Measurements from ENCODE around the gene RAD51B. TPM values are rescaled to one million over a fixed set of nuclear protein-coding genes. Genes with fewer than 3 reads are reported as not detected.

Gene RAD51B
- total and polyA plus RNA-seq, 2 of the 13 experiments (the other 11 are each of a cell fraction or from before 2014, with no cell fraction given), result 7.0 to 9.5 TPM

- no peak for TF ChIP-seq KDM6A (CRISPR knock-in tag; IDR thresholded peaks at IDR 0.05; ENCODE audit: low read depth)
- no peak for TF ChIP-seq MIER2 (CRISPR knock-in tag; IDR thresholded peaks at IDR 0.05)
- TF ChIP-seq ARNTL (CRISPR knock-in tag; IDR thresholded peaks at IDR 0.05), result no peak
Measured at GRCh38 chr14:68573126-68573525, 753.5 kb downstream of the RAD51B start (continued).

- H2AFZ ChIP-seq (ENCODE audit: low read length), result no peak overlapping the region
- 60% methylated on average over 2 of the region's 2 CpGs for WGBS (ENCODE audit: low lambda C conversion rate)
- ChIA-PET CTCF (ENCODE audit: low intra/inter-chr PET ratio, low total read pairs) (no interaction called here), POLR2A (no interaction called here)
- DNase-seq (ENCODE audit: low spot score) (no peak), ATAC-seq (no peak), FAIRE-seq (no peak)
- no peak overlapping the region for H3K4me2 ChIP-seq (ENCODE audit: low read depth, low read length)
- no peak overlapping the region for H3K27ac ChIP-seq (ENCODE audit: extremely low read length, insufficient read depth, low read length)
- H4K20me1 ChIP-seq (ENCODE audit: insufficient read depth, low read length), result no peaks in the 10 kb centered on the region
- peaks cover 75% of the 10 kb centered on the region for H3K4me1 ChIP-seq (ENCODE audit: insufficient read depth, low read length)
- BruUV-seq (replicated peaks), result no TSS peak
- H3K4me3 ChIP-seq (replicated peaks in 1 of 3; ENCODE audit: insufficient read depth in 1 of 3, low read depth in 2 of 3, low read length in 3 of 3), result no peak overlapping the region
- in situ Hi-C loops (cut with HindIII; ENCODE audit: extremely low pct_ligation_motif_present, low pct_unique_long_range_greater_than_20kb), result no loop called here
- no peaks in the 10 kb centered on the region for H3K27me3 ChIP-seq (ENCODE audit: control insufficient read depth in 1 of 2, insufficient read depth in 2 of 2, low read length in 2 of 2)
- no peak overlapping the region for H3K9ac ChIP-seq (ENCODE audit: insufficient read depth, low read depth, low read length)
- H3K36me3 ChIP-seq (replicated peaks in 1 of 2; ENCODE audit: control insufficient read depth in 1 of 2, insufficient read depth in 2 of 2, low read length in 2 of 2), result no peaks in the 10 kb centered on the region
- H3K9me3 ChIP-seq (ENCODE audit: low read length), result 0 out of 2 replicates have a peak, but pooled peaks cover 5% of the 10 kb centered on the region
- no peaks in the 10 kb centered on the region for H3K79me2 ChIP-seq (ENCODE audit: insufficient read depth, low read length)
- intact Hi-C loops (cut with micrococcal nuclease; ENCODE audit: unreplicated experiment), result loop anchor here (1.0 kb wide), 1 partner anchor 30 kb away; no protein-coding TSS in a partner anchor
- no peak for TF ChIP-seq DPF2 (CRISPR knock-in tag; IDR thresholded peaks at IDR 0.05; ENCODE audit: borderline replicate concordance, low read depth)
- TF ChIP-seq ZBTB21 (CRISPR knock-in tag; IDR thresholded peaks at IDR 0.05), result no peak
- TF ChIP-seq ATRX (CRISPR knock-in tag; IDR thresholded peaks at IDR 0.05; ENCODE audit: borderline replicate concordance), result no peak
- no peak for TF ChIP-seq ZNF224 (CRISPR knock-in tag; IDR thresholded peaks at IDR 0.05)
- no peak for TF ChIP-seq JARID2 (CRISPR knock-in tag; IDR thresholded peaks at IDR 0.05; ENCODE audit: insufficient replicate concordance)
- no peak for TF ChIP-seq PAF1 (CRISPR knock-in tag; IDR thresholded peaks at IDR 0.05)
- TF ChIP-seq RAD51 (IDR thresholded peaks at IDR 0.05; ENCODE audit: borderline replicate concordance), result no peak
- no peak for TF ChIP-seq SKIL (CRISPR knock-in tag; IDR thresholded peaks at IDR 0.05; ENCODE audit: borderline replicate concordance)
- TF ChIP-seq DZIP1 (CRISPR knock-in tag; IDR thresholded peaks at IDR 0.05), result no peak
- no peak for TF ChIP-seq ERF (CRISPR knock-in tag; IDR thresholded peaks at IDR 0.05)
- no peak for TF ChIP-seq ZNF292 (CRISPR knock-in tag; IDR thresholded peaks at IDR 0.05; ENCODE audit: borderline replicate concordance, low read depth)
- no peak for TF ChIP-seq SP4 (CRISPR knock-in tag; IDR thresholded peaks at IDR 0.05)
- no peak for TF ChIP-seq ZNF160 (CRISPR knock-in tag; IDR thresholded peaks at IDR 0.05)
- TF ChIP-seq ZNF703 (CRISPR knock-in tag; IDR thresholded peaks at IDR 0.05; ENCODE audit: borderline replicate concordance), result no peak
- TF ChIP-seq KDM1A (CRISPR knock-in tag; IDR thresholded peaks at IDR 0.05), result no peak
- TF ChIP-seq KLF12 (CRISPR knock-in tag; IDR thresholded peaks at IDR 0.05; ENCODE audit: borderline replicate concordance), result no peak
- TF ChIP-seq RFX1 (IDR thresholded peaks at IDR 0.05), result no peak
- no peak for TF ChIP-seq ZNF777 (CRISPR knock-in tag; IDR thresholded peaks at IDR 0.05)
Measured at GRCh38 chr14:68573722-68574121, 754.1 kb downstream of the RAD51B start.

Measured in HepG2 (cell line).